Upper lobe of left lung (tissue), 6 donors: Measurements from ENCODE around the gene PKHD1. TPM values are rescaled to one million over a fixed set of nuclear protein-coding genes. Genes with fewer than 3 reads are reported as not detected.
"Not testable (repeated sequence)": the region's sequence is repeated elsewhere in the genome, so short reads cannot be mapped to it uniquely, and the experiment has no call there.

ENCODE experiments used
- ATAC-seq, 2 donors: fragments of 200-7000 bp; cut with Tn5 transposase; one replicate each; pipeline ENCODE4 v1.9.1; 2022; ENCODE audit warnings: mild to moderate bottlenecking in 2 of 2, moderate library complexity in 2 of 2; ENCODE audit not compliant: low FRiP score in 2 of 2
- DNase-seq, 2 donors: peaks; one replicate each; pipeline ENCODE4 v3.0.0-alpha.2; 2019 to 2020
- H3K27ac ChIP-seq, 4 donors: fragments of 200-600 bp; sonication (generic); one replicate each; pipeline ENCODE4 v1.5.1; 2016 to 2019
- H3K27me3 ChIP-seq, 4 donors: fragments of 200-600 bp; sonication (generic); one replicate each; pipeline ENCODE4 v1.5.1; 2017 to 2019
- H3K36me3 ChIP-seq, 4 donors: fragments of 200-600 bp; sonication (generic); one replicate each; pipeline ENCODE4 v1.5.1; 2016 to 2019
- H3K4me1 ChIP-seq, 4 donors: fragments of 200-600 bp; sonication (generic); one replicate each; pipeline ENCODE4 v1.5.1; 2018 to 2019
- H3K4me3 ChIP-seq, 4 donors: fragments of 200-600 bp; sonication (generic); one replicate each; pipeline ENCODE4 v1.5.1; 2017 to 2019; ENCODE audit warnings: mild to moderate bottlenecking in 2 of 4, moderate library complexity in 1 of 4
- H3K9me3 ChIP-seq, 4 donors: fragments of 200-600 bp; sonication (generic); one replicate each; pipeline ENCODE4 v1.5.1; 2018 to 2019
- CTCF ChIP-seq, 6 experiments: fragments of 450-650 bp in 4 of 6; fragments of 200-600 bp in 2 of 6; sonication (generic) in 2 of 6; IDR thresholded peaks; one replicate each; pipeline ENCODE4 v1.5.1; 2016 to 2019; ENCODE audit warnings: antibody characterized with exemption in 6 of 6
- EP300 ChIP-seq, 4 donors: sonication (generic); formaldehyde crosslinking; IDR thresholded peaks; one replicate each; pipeline ENCODE4 v1.5.1; 2017; ENCODE audit warnings: antibody characterized with exemption in 4 of 4, control low read depth in 2 of 4
- POLR2A ChIP-seq, 4 donors: fragments of 450-650 bp; IDR thresholded peaks; one replicate each; pipeline ENCODE4 v1.5.1; 2016 to 2017; ENCODE audit warnings: antibody characterized with exemption in 4 of 4, mild to moderate bottlenecking in 2 of 4
- POLR2AphosphoS5 ChIP-seq, 2 donors: sonication (generic); formaldehyde crosslinking; IDR thresholded peaks; one replicate each; pipeline ENCODE4 v1.5.1; 2017; ENCODE audit warnings: antibody characterized with exemption in 2 of 2
- WGBS, 2 donors: methylation state at CpG; one replicate each; pipeline ENCODE4 v1.1.5; 2017 to 2018; 5-methylcytosine and 5-hydroxymethylcytosine counted together
- total RNA-seq, 6 donors: library from RNA; depleted of rRNA in 4 of 6; stranded (reverse); fragments of >200 nt in 4 of 6; gene quantifications; one replicate each; pipeline versions ENCODE4 v1.1.0 to v1.2.1, GENCODE V29; 2016 to 2021
- donor health status: DM: no; HTN: no; CAD: no; lungs with moderate emphysema.
- donor health status: DM: no; HTN: yes; CAD: no; lungs with severe emphysema.

The PKHD1 gene
- total RNA-seq, 6 donors from 2014 or later = 0.10 to 1.0 (median 0.34) TPM

DNA sequence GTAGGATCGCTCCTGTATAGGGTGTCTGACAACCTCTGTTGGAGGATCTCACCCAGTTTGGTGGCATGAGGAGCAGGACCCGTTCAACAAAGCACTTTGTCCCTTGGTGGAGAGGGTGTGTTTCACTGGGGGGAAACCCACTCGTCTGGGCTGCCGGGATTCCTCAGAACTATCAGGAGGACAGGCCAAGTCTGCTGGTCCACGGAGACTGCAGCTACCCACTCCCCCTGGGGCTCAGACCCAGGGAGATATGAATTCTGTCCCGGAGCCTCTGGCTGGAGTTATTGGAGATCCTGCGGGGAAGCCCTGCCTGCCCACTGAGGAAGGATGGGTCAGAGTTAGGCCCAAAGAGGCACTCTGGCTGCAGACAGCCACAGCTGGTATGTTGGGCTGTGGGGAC lies 233.1 kb downstream of the PKHD1 start:
- no peaks in the 10 kb centered on the region for H3K27me3 ChIP-seq
- ATAC-seq = no peak
- DNase-seq = no peak
- no peak overlapping the region for H3K4me3 ChIP-seq
- H3K27ac ChIP-seq = no peak overlapping the region
- no peaks in the 10 kb centered on the region for H3K36me3 ChIP-seq
- WGBS, 2 donors = 77 to 89% methylated on average over 1 to 7 of the region's 7 CpGs
- H3K4me1 ChIP-seq = no peaks in the 10 kb centered on the region
- H3K9me3 ChIP-seq = no peaks in the 10 kb centered on the region
- no peak for TF ChIP-seq POLR2AphosphoS5 (IDR thresholded peaks at IDR 0.05)
- TF ChIP-seq POLR2A (IDR thresholded peaks at IDR 0.05) = no peak
- no peak for TF ChIP-seq EP300 (IDR thresholded peaks at IDR 0.05)
- no peak for TF ChIP-seq CTCF (IDR thresholded peaks at IDR 0.05)

- not testable (repeated sequence) for ATAC-seq, H3K36me3 ChIP-seq, H3K27me3 ChIP-seq, H3K9me3 ChIP-seq, H3K4me1 ChIP-seq, H3K27ac ChIP-seq, H3K4me3 ChIP-seq, DNase-seq
- 76 to 100% methylated on average over 1 of the region's 1 CpG for WGBS, 2 donors
These were observed 234.3 kb downstream of the PKHD1 start for GRCh38 chr6:51853109-51853508.

- TF ChIP-seq POLR2A (IDR thresholded peaks at IDR 0.05) (no peak), EP300 (IDR thresholded peaks at IDR 0.05) (no peak), CTCF (IDR thresholded peaks at IDR 0.05) (no peak), POLR2AphosphoS5 (IDR thresholded peaks at IDR 0.05) (no peak)
- no peak for ATAC-seq
- DNase-seq = no peak
- H3K36me3 ChIP-seq = no peaks in the 10 kb centered on the region
- no peak overlapping the region for H3K27ac ChIP-seq
- no peaks in the 10 kb centered on the region for H3K9me3 ChIP-seq
- no peaks in the 10 kb centered on the region for H3K27me3 ChIP-seq
- no peaks in the 10 kb centered on the region for H3K4me1 ChIP-seq
- WGBS, 2 donors = 82 to 85% methylated on average over 2 of the region's 2 CpGs
- H3K4me3 ChIP-seq = no peak overlapping the region
These were observed 240.9 kb downstream of the PKHD1 start for GRCh38 chr6:51846531-51846930.

DNA sequence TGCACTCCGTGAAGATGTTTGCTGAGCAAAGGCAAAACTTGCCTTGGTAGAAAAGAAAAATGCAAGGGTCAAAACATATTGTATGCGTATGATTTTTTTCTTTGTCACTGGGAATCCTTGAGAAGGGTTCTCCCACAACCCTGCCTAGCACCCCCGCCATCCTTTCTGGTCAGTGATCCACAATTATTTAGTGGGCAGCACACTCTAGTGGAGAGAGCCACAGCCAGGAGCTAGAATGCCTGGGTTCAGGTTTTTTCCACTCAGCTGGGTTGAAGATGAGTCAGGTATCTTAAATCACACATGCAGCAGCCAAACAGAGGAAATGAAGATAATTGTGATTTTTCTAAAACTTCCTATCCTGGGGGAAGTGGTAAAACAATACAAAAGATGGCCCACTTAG lies 243.1 kb downstream of the PKHD1 start:
- Histone ChIP-seq H3K27ac (no peak overlapping the region), H3K9me3 (no peaks in the 10 kb centered on the region), H3K36me3 (no peaks in the 10 kb centered on the region), H3K4me3 (no peak overlapping the region), H3K4me1 (no peaks in the 10 kb centered on the region), H3K27me3 (no peaks in the 10 kb centered on the region)
- DNase-seq (no peak), ATAC-seq (no peak)
- no peak for TF ChIP-seq POLR2AphosphoS5 (IDR thresholded peaks at IDR 0.05)
- TF ChIP-seq POLR2A (IDR thresholded peaks at IDR 0.05) = no peak
- no peak for TF ChIP-seq CTCF (IDR thresholded peaks at IDR 0.05)
- no peak for TF ChIP-seq EP300 (IDR thresholded peaks at IDR 0.05)
- 69 to 79% methylated on average over 3 of the region's 3 CpGs for WGBS, 2 donors

DNA sequence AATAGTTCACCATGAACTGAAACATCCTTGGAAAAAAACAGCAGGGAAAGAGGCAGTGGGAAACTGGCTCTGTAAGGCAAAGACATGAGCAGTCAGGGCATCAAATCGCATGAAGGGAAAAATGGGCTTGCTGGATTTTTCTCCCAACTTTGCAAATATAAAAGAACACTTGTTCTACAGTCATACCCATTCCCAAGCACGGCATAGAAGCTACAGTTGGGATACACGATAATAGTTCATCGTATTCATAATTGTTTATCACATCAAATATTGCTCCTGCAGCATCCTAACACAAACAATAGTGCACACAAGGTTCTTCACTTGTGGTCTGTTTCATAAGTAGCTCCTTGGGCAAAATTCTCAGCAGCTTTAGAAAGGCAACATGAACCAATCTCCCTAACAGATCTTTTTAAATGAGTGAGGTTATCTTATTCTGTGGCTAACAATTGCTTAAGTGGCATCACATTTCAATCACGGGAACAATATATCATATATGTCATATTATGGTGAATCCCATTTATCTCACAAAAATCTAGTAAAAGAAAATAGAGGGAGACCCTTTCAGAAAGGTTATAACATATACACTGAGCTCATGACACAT lies 243.9 kb downstream of the PKHD1 start:
- TF ChIP-seq POLR2AphosphoS5 (IDR thresholded peaks at IDR 0.05) (no peak), CTCF (IDR thresholded peaks at IDR 0.05) (no peak), EP300 (IDR thresholded peaks at IDR 0.05) (no peak), POLR2A (IDR thresholded peaks at IDR 0.05) (no peak)
- Histone ChIP-seq H3K9me3 (no peaks in the 10 kb centered on the region), H3K27ac (no peak overlapping the region), H3K36me3 (no peaks in the 10 kb centered on the region), H3K4me1 (no peaks in the 10 kb centered on the region), H3K4me3 (no peak overlapping the region), H3K27me3 (no peaks in the 10 kb centered on the region)
- 83 to 89% methylated on average over 5 of the region's 5 CpGs for WGBS, 2 donors
- ATAC-seq (no peak), DNase-seq (no peak)
